OCI-M2 (cell line): ENCODE results near the gene SLC19A1.

Experiments used
- DNase-seq: peaks from one replicate; lab custom pipeline; 2025; ENCODE audit not compliant: unreplicated experiment; lab: John Stamatoyannopoulos, UW

SLC19A1 gene

GRCh38 chr21:45468971-45469272 is 73.3 kb downstream of the SLC19A1 start:
- no peak for DNase-seq

GRCh38 chr21:45468051-45468970 is 73.9 kb downstream of the SLC19A1 start:
- DNase-seq: no peak

GRCh38 chr21:45467221-45467779 is 74.9 kb downstream of the SLC19A1 start:
- DNase-seq: no peak

- DNase-seq: no peak
Observed at GRCh38 chr21:45466330-45467220, 75.7 kb downstream of the SLC19A1 start.

- DNase-seq: no peak
Observed at GRCh38 chr21:45465611-45466329, 76.5 kb downstream of the SLC19A1 start.

- DNase-seq: no peak
Observed at GRCh38 chr21:45465105-45465504, 77.1 kb downstream of the SLC19A1 start.

- DNase-seq: no peak
Observed at GRCh38 chr21:45464309-45464708, 77.9 kb downstream of the SLC19A1 start.

- DNase-seq: no peak
Observed at GRCh38 chr21:45463871-45464270, 78.4 kb downstream of the SLC19A1 start.

- no peak for DNase-seq
Observed at GRCh38 chr21:45461806-45462341, 80.4 kb downstream of the SLC19A1 start.

GRCh38 chr21:45461369-45461750 is 80.9 kb downstream of the SLC19A1 start:
- no peak for DNase-seq

- DNase-seq: no peak
Observed at GRCh38 chr21:45460611-45461368, 81.5 kb downstream of the SLC19A1 start.

- DNase-seq: no peak
Observed at GRCh38 chr21:45460011-45460565, 82.2 kb downstream of the SLC19A1 start.

GRCh38 chr21:45459171-45460010 is 82.8 kb downstream of the SLC19A1 start:
- DNase-seq: no peak

GRCh38 chr21:45458281-45459170 is 83.7 kb downstream of the SLC19A1 start:
- DNase-seq: no peak

- DNase-seq: no peak
Observed at GRCh38 chr21:45457832-45458172, 84.4 kb downstream of the SLC19A1 start.

- no peak for DNase-seq
Observed at GRCh38 chr21:45457161-45457831, 84.9 kb downstream of the SLC19A1 start.

GRCh38 chr21:45456584-45457160 is 85.6 kb downstream of the SLC19A1 start:
- no peak for DNase-seq
